T-cell (primary cell): ENCODE results near the gene SPACA7. TPM values are rescaled to one million over a fixed set of nuclear protein-coding genes. Genes with fewer than 3 reads are reported as not detected.

ENCODE experiments used
- ATAC-seq, 4 experiments: fragments of 200-7000 bp in 3 of 4; fragments of 150-1000 bp in 1 of 4; cut with Tn5 transposase; replicated peaks in 1 of 4; 1 replicate in 3 of 4; 2 replicates in 1 of 4; pipeline ENCODE4 v1.10.0; 2021; ENCODE audit warnings: moderate library complexity in 3 of 4, mild to moderate bottlenecking in 2 of 4, moderate number of reproducible peaks in 1 of 4
- CTCF ChIA-PET, 2 donors: fragments of 300-600 bp; sonication (Branson Sonifier 250); formaldehyde crosslinking; loops; one replicate each; lab custom pipeline; 2022; ENCODE audit warnings: antibody characterized with exemption in 2 of 2; lab: Charles Lee
- POLR2A ChIA-PET, 2 donors: fragments of 300-600 bp; sonication (Branson Sonifier 250); formaldehyde crosslinking; loops; one replicate each; lab custom pipeline; 2022; ENCODE audit warnings: antibody characterized with exemption in 2 of 2; lab: Charles Lee
- DNase-seq, 35 experiments: peaks; one replicate each; pipeline versions ENCODE4 v3.0.0 to v3.0.0-alpha.2; 2013 to 2023
- H3K27ac ChIP-seq: one replicate; pipeline ENCODE4 v1.5.1; 2013; ENCODE audit warnings: low read length
- H3K27me3 ChIP-seq, 2 experiments: replicated peaks in 1 of 2; 1 replicate in 1 of 2; 2 replicates in 1 of 2; pipeline versions ENCODE4 v1.6.1 to v1.7.0; 2013; ENCODE audit warnings: low read length in 1 of 2, mixed read lengths in 1 of 2; ENCODE audit not compliant: control insufficient read depth in 2 of 2, insufficient read depth in 2 of 2; ENCODE audit errors: extremely low read depth in 1 of 2
- H3K36me3 ChIP-seq, 2 donors: 1 replicate in 1 of 2; 2 replicates in 1 of 2; pipeline versions ENCODE4 v1.6.1 to v1.7.0; 2013; ENCODE audit warnings: low read length in 1 of 2; ENCODE audit not compliant: control insufficient read depth in 2 of 2, insufficient read depth in 1 of 2; ENCODE audit errors: extremely low read depth in 1 of 2
- H3K4me1 ChIP-seq, 2 experiments: 1 replicate in 1 of 2; 2 replicates in 1 of 2; pipeline versions ENCODE4 v1.6.1 to v1.7.0; 2013; ENCODE audit warnings: low read length in 2 of 2, mixed read lengths in 1 of 2; ENCODE audit not compliant: insufficient read depth in 2 of 2, control insufficient read depth in 1 of 2; ENCODE audit errors: extremely low read depth in 1 of 2
- H3K4me3 ChIP-seq, 2 donors: 1 replicate in 1 of 2; 2 replicates in 1 of 2; pipeline versions ENCODE4 v1.5.1 to v1.7.0; 2013; ENCODE audit warnings: mild to moderate bottlenecking in 2 of 2, low read length in 1 of 2, moderate library complexity in 1 of 2; ENCODE audit not compliant: control insufficient read depth in 1 of 2; ENCODE audit errors: extremely low read depth in 1 of 2
- H3K9me3 ChIP-seq: 2 replicates; pipeline ENCODE4 v1.7.0; 2013
- H3K27ac Mint-ChIP-seq, 2 donors: one replicate each; pipeline ENCODE4 v1.8.0; 2020 to 2021; ENCODE audit warnings: mild to moderate bottlenecking in 2 of 2, mixed read lengths in 2 of 2
- H3K27me3 Mint-ChIP-seq, 2 donors: one replicate each; pipeline ENCODE4 v1.8.0; 2021 to 2022; ENCODE audit warnings: mixed read lengths in 2 of 2
- H3K36me3 Mint-ChIP-seq: one replicate; pipeline ENCODE4 v1.8.0; 2021; ENCODE audit warnings: mixed read lengths
- H3K4me1 Mint-ChIP-seq, 3 donors: one replicate each; pipeline ENCODE4 v1.8.0; 2020 to 2022; ENCODE audit warnings: mixed read lengths in 3 of 3, mild to moderate bottlenecking in 1 of 3
- H3K4me3 Mint-ChIP-seq, 3 donors: one replicate each; pipeline ENCODE4 v1.8.0; 2020 to 2022; ENCODE audit warnings: mild to moderate bottlenecking in 3 of 3, mixed read lengths in 3 of 3, moderate library complexity in 3 of 3
- H3K9me3 Mint-ChIP-seq, 3 donors: one replicate each; pipeline ENCODE4 v1.8.0; 2020 to 2022; ENCODE audit warnings: mixed read lengths in 3 of 3
- WGBS: methylation state at CpG from one replicate; pipeline ENCODE4 v1.1.5; 2013; ENCODE audit warnings: missing lambda C conversion rate; ENCODE audit not compliant: insufficient coverage; 5-methylcytosine and 5-hydroxymethylcytosine counted together
- total RNA-seq, 35 experiments: library from RNA in 6 of 35; stranded (reverse) in 6 of 35; fragments of 120-200 nt in 1 of 35; gene quantifications; one replicate each; pipeline versions ENCODE4 v1.2.1 to v1.2.4 and lab custom pipeline; 2013 to 2026

The SPACA7 gene
- total RNA-seq, 5 donors from 2014 or later (not counting 1 experiment from before 2014, with no cell fraction given): not detected

GRCh38 chr13:112443995-112444311, 67.8 kb downstream of the SPACA7 start:
- H3K36me3 Mint-ChIP-seq: no peaks in the 10 kb centered on the region
- ATAC-seq (peak in 2 of 4 experiments; percentile 16 to 31), DNase-seq (peak in 13 of 35 experiments; percentile 7 to 30 (median 13))
- no peak overlapping the region for H3K27ac Mint-ChIP-seq
- WGBS: 1% methylated on average over 10 of the region's 10 CpGs
- H3K9me3 Mint-ChIP-seq: peaks cover 0 to 5% (median 0%) of the 10 kb centered on the region in 3 donors
- H3K36me3 ChIP-seq: no peaks in the 10 kb centered on the region
- no peak overlapping the region for H3K4me3 Mint-ChIP-seq
- no peak overlapping the region for H3K27ac ChIP-seq
- ChIA-PET POLR2A (no interaction called here), CTCF (no interaction called here)
- H3K27me3 Mint-ChIP-seq: peaks cover 16 to 45% of the 10 kb centered on the region in 2 donors
- H3K4me1 Mint-ChIP-seq: peaks cover 0 to 6% (median 6%) of the 10 kb centered on the region in 3 donors
- peaks cover 0 to 61% of the 10 kb centered on the region in 2 experiments for H3K27me3 ChIP-seq
- H3K4me1 ChIP-seq: peaks cover 0 to 6% of the 10 kb centered on the region in 2 experiments
- H3K9me3 ChIP-seq: no peaks in the 10 kb centered on the region
- no peak overlapping the region for H3K4me3 ChIP-seq

- no peaks in the 10 kb centered on the region for H3K9me3 Mint-ChIP-seq
- H3K4me1 Mint-ChIP-seq: peaks cover 0 to 6% (median 6%) of the 10 kb centered on the region in 3 donors
- no peak overlapping the region for H3K27ac Mint-ChIP-seq
- DNase-seq (peak in 1 of 35 experiments; percentile 10), ATAC-seq (no peak)
- Histone ChIP-seq H3K4me3 (no peak overlapping the region), H3K36me3 (no peaks in the 10 kb centered on the region), H3K27me3 (peaks cover 0 to 60% of the 10 kb centered on the region in 2 experiments), H3K9me3 (no peaks in the 10 kb centered on the region), H3K4me1 (peaks cover 0 to 6% of the 10 kb centered on the region in 2 experiments), H3K27ac (no peak overlapping the region)
- ChIA-PET CTCF (interaction anchor here in 1 of 2 donors (0.6 kb wide), 1 partner anchor 31 kb away, joined by 3 read pairs; no protein-coding TSS in a partner anchor), POLR2A (no interaction called here)
- H3K4me3 Mint-ChIP-seq: no peak overlapping the region
- peaks cover 16 to 41% of the 10 kb centered on the region in 2 donors for H3K27me3 Mint-ChIP-seq
- no peaks in the 10 kb centered on the region for H3K36me3 Mint-ChIP-seq
- 87% methylated on average over 37 of the region's 42 CpGs for WGBS
Measured at GRCh38 chr13:112444416-112445399, 68.6 kb downstream of the SPACA7 start.

- CTCF ChIA-PET: no interaction called here
- H3K27ac Mint-ChIP-seq: no peak overlapping the region
Measured at GRCh38 chr13:112445411-112446271, 69.5 kb downstream of the SPACA7 start.

GRCh38 chr13:112446347-112446861, 70.2 kb downstream of the SPACA7 start:
- Mint-ChIP-seq H3K27me3 (peaks cover 16 to 29% of the 10 kb centered on the region in 2 donors), H3K4me1 (peaks cover 0 to 6% (median 6%) of the 10 kb centered on the region in 3 donors), H3K4me3 (no peak overlapping the region), H3K27ac (no peak overlapping the region), H3K9me3 (no peaks in the 10 kb centered on the region), H3K36me3 (no peaks in the 10 kb centered on the region)
- Histone ChIP-seq H3K36me3 (no peaks in the 10 kb centered on the region), H3K27ac (no peak overlapping the region), H3K9me3 (no peaks in the 10 kb centered on the region), H3K4me3 (no peak overlapping the region), H3K27me3 (peaks cover 0 to 52% of the 10 kb centered on the region in 2 experiments), H3K4me1 (peaks cover 0 to 6% of the 10 kb centered on the region in 2 experiments)
- CTCF ChIA-PET: no interaction called here
- DNase-seq: peak in 1 of 35 experiments; percentile 10
- WGBS: 68% methylated on average over 12 of the region's 12 CpGs
- ATAC-seq: no peak
- POLR2A ChIA-PET: no interaction called here

More at GRCh38 chr13:112445411-112446271, 69.5 kb downstream of the SPACA7 start:
- no peak for ATAC-seq
- Mint-ChIP-seq H3K27me3 (peaks cover 15 to 32% of the 10 kb centered on the region in 2 donors), H3K4me1 (peaks cover 0 to 6% (median 6%) of the 10 kb centered on the region in 3 donors), H3K36me3 (no peaks in the 10 kb centered on the region), H3K9me3 (no peaks in the 10 kb centered on the region), H3K4me3 (no peak overlapping the region)
- Histone ChIP-seq H3K27me3 (peaks cover 0 to 53% of the 10 kb centered on the region in 2 experiments), H3K9me3 (no peaks in the 10 kb centered on the region), H3K36me3 (no peaks in the 10 kb centered on the region), H3K27ac (no peak overlapping the region), H3K4me1 (peaks cover 0 to 6% of the 10 kb centered on the region in 2 experiments), H3K4me3 (no peak overlapping the region)
- 80% methylated on average over 26 of the region's 31 CpGs for WGBS
- DNase-seq: peak in 1 of 35 experiments; percentile 22
- POLR2A ChIA-PET: no interaction called here

- Mint-ChIP-seq H3K27ac (no peak overlapping the region), H3K9me3 (no peaks in the 10 kb centered on the region), H3K36me3 (no peaks in the 10 kb centered on the region), H3K4me3 (no peak overlapping the region), H3K27me3 (peaks cover 16 to 25% of the 10 kb centered on the region in 2 donors), H3K4me1 (peaks cover 0 to 6% (median 6%) of the 10 kb centered on the region in 3 donors)
- ATAC-seq (no peak), DNase-seq (peak in 1 of 35 experiments; percentile 14)
- CTCF ChIA-PET: no interaction called here
- Histone ChIP-seq H3K9me3 (no peaks in the 10 kb centered on the region), H3K27me3 (peaks cover 0 to 52% of the 10 kb centered on the region in 2 experiments), H3K4me1 (peaks cover 0 to 6% of the 10 kb centered on the region in 2 experiments), H3K27ac (no peak overlapping the region), H3K4me3 (no peak overlapping the region), H3K36me3 (no peaks in the 10 kb centered on the region)
- 93% methylated on average over 13 of the region's 14 CpGs for WGBS
- POLR2A ChIA-PET: no interaction called here
Measured at GRCh38 chr13:112446867-112447266, 70.7 kb downstream of the SPACA7 start.
